IMR-90 (cell line): Measurements from ENCODE around the gene ZNF827. TPM values are rescaled to one million over a fixed set of nuclear protein-coding genes. Genes with fewer than 3 reads are reported as not detected.

Experiments used
- ATAC-seq: fragments of 200-7000 bp; cut with Tn5 transposase; 2 replicates; pipeline ENCODE4 v1.9.1; 2020; ENCODE audit warnings: low read depth, mild to moderate bottlenecking, moderate library complexity
- Bru-seq: library from RNA; stranded (reverse); fragments of 400-500 nt; gene quantifications from one replicate; lab custom pipeline; 2021; lab: Mats Ljungman, UMichigan
- BruChase-seq, 2 experiments: library from RNA; stranded (reverse); fragments of 400-500 nt; gene quantifications; one replicate each; lab custom pipeline; 2021; lab: Mats Ljungman, UMichigan
- BruUV-seq: library from RNA; stranded (reverse); fragments of 400-500 nt; replicated peaks from 2 replicates; lab custom pipeline; 2021; lab: Mats Ljungman, UMichigan
- CTCF ChIA-PET: fragments of 300-600 bp; formaldehyde crosslinking; extraction: SDS; loops from one replicate; lab custom pipeline; 2021; ENCODE audit warnings: antibody characterized with exemption; lab: Yijun Ruan, JAX
- POLR2A ChIA-PET: fragments of 300-600 bp; sonication (Branson Sonifier 250); formaldehyde crosslinking; loops from one replicate; lab custom pipeline; 2022; ENCODE audit warnings: antibody characterized with exemption; ENCODE audit not compliant: unreplicated experiment; lab: Charles Lee
- DNase-seq: peaks from one replicate; pipeline ENCODE4 v3.0.0; 2013
- H2AFZ ChIP-seq: replicated peaks from 2 replicates; pipeline ENCODE3; 2013; ENCODE audit warnings: low read length, mild to moderate bottlenecking; ENCODE audit not compliant: poor library complexity
- H2AK5ac ChIP-seq: 2 replicates; pipeline ENCODE4 v1.6.1; 2013; ENCODE audit warnings: low read depth, low read length, inconsistent platforms
- H2AK9ac ChIP-seq: replicated peaks from 2 replicates; pipeline ENCODE3; 2013; ENCODE audit warnings: mild to moderate bottlenecking, low read depth, low read length, moderate library complexity; ENCODE audit not compliant: poor library complexity
- H2BK120ac ChIP-seq: 2 replicates; pipeline ENCODE4 v1.6.1; 2013; ENCODE audit warnings: low read depth, low read length, inconsistent platforms
- H2BK15ac ChIP-seq: 3 replicates; pipeline ENCODE4 v1.6.1; 2013; ENCODE audit warnings: low read depth, low read length, inconsistent platforms
- H2BK20ac ChIP-seq: 2 replicates; pipeline ENCODE4 v1.6.1; 2013; ENCODE audit warnings: low read depth, mild to moderate bottlenecking, inconsistent platforms, low read length, moderate library complexity
- H2BK5ac ChIP-seq: 2 replicates; pipeline ENCODE4 v1.6.1; 2013; ENCODE audit warnings: mild to moderate bottlenecking, low read depth, low read length, inconsistent platforms; ENCODE audit not compliant: poor library complexity, severe bottlenecking
- H3K14ac ChIP-seq: replicated peaks from 2 replicates; pipeline ENCODE4 v1.6.1; 2013; ENCODE audit warnings: low read depth, low read length, inconsistent platforms
- H3K18ac ChIP-seq: 2 replicates; pipeline ENCODE4 v1.6.1; 2013; ENCODE audit warnings: low read depth, low read length, control low read depth
- H3K23ac ChIP-seq: 2 replicates; pipeline ENCODE4 v1.6.1; 2013; ENCODE audit warnings: low read depth, low read length, inconsistent platforms
- H3K27ac ChIP-seq: 2 replicates; pipeline ENCODE4 v1.5.1; 2013; ENCODE audit warnings: mild to moderate bottlenecking, control low read depth, low read length; ENCODE audit not compliant: insufficient read depth
- H3K27me3 ChIP-seq: 2 replicates; pipeline ENCODE4 v1.6.1; 2013; ENCODE audit warnings: low read length; ENCODE audit not compliant: control insufficient read depth, insufficient read depth
- H3K36me3 ChIP-seq: 2 replicates; pipeline ENCODE4 v1.6.1; 2013; ENCODE audit warnings: low read length, mixed read lengths; ENCODE audit not compliant: control insufficient read depth, insufficient read depth
- H3K4ac ChIP-seq: 2 replicates; pipeline ENCODE4 v1.6.1; 2013; ENCODE audit warnings: low read depth, low read length, inconsistent platforms
- H3K4me1 ChIP-seq: 2 replicates; pipeline ENCODE4 v1.6.1; 2013; ENCODE audit warnings: low read length, mixed read lengths; ENCODE audit not compliant: control insufficient read depth, insufficient read depth
- H3K4me2 ChIP-seq: 2 replicates; pipeline ENCODE4 v1.6.1; 2013; ENCODE audit warnings: low read depth, mild to moderate bottlenecking, control low read depth, low read length, moderate library complexity
- H3K4me3 ChIP-seq: 2 replicates; pipeline ENCODE4 v1.5.1; 2013; ENCODE audit warnings: low read depth, mild to moderate bottlenecking, control low read depth, low read length, moderate library complexity; ENCODE audit not compliant: insufficient read depth
- H3K56ac ChIP-seq: 2 replicates; pipeline ENCODE4 v1.6.1; 2013; ENCODE audit warnings: low read length, inconsistent platforms; ENCODE audit not compliant: insufficient read depth; ENCODE audit errors: extremely low read depth
- H3K79me1 ChIP-seq, 2 experiments: 2 replicates each; pipeline ENCODE4 v1.6.1; 2013; ENCODE audit warnings: low read length in 2 of 2, inconsistent platforms in 1 of 2, low read depth in 1 of 2
- H3K9ac ChIP-seq: 2 replicates; pipeline ENCODE4 v1.6.1; 2013; ENCODE audit warnings: low read depth, low read length, control low read depth
- H3K9me1 ChIP-seq: 2 replicates; pipeline ENCODE4 v1.6.1; 2013; ENCODE audit warnings: low read length, inconsistent platforms; ENCODE audit not compliant: insufficient read depth
- H3K9me3 ChIP-seq: 2 replicates; pipeline ENCODE4 v1.6.1; 2013; ENCODE audit warnings: low read length; ENCODE audit not compliant: control insufficient read depth, insufficient read depth
- H4K20me1 ChIP-seq: 2 replicates; pipeline ENCODE4 v1.6.1; 2013; ENCODE audit warnings: low read length, inconsistent platforms; ENCODE audit not compliant: insufficient read depth
- H4K5ac ChIP-seq: 2 replicates; pipeline ENCODE4 v1.6.1; 2013; ENCODE audit warnings: mild to moderate bottlenecking, low read depth, low read length, control low read depth
- H4K8ac ChIP-seq, 2 experiments: 2 replicates each; pipeline ENCODE4 v1.6.1; 2013; ENCODE audit warnings: low read depth in 2 of 2, low read length in 2 of 2, control low read depth in 1 of 2, inconsistent platforms in 1 of 2
- H4K91ac ChIP-seq: 2 replicates; pipeline ENCODE4 v1.6.1; 2013; ENCODE audit warnings: low read depth, low read length, inconsistent platforms; ENCODE audit not compliant: insufficient read depth
- BHLHE40 ChIP-seq: fragments of 150-350 bp; IDR thresholded peaks from 2 replicates; pipeline ENCODE4 v1.6.1; 2016; ENCODE audit warnings: mild to moderate bottlenecking, low read depth, low read length
- MAZ ChIP-seq: IDR thresholded peaks from 2 replicates; pipeline ENCODE4 v1.6.1; 2012; ENCODE audit warnings: low read depth, mild to moderate bottlenecking, low read length, improper control_type of control experiment, moderate library complexity, borderline replicate concordance
- MXI1 ChIP-seq: IDR thresholded peaks from 2 replicates; pipeline ENCODE4 v1.6.1; 2012; ENCODE audit warnings: low read depth, mild to moderate bottlenecking, low read length, moderate library complexity, borderline replicate concordance
- NFE2L2 ChIP-seq: fragments of 150-350 bp; IDR thresholded peaks from 2 replicates; pipeline ENCODE4 v1.6.1; 2016; ENCODE audit warnings: low read depth, mild to moderate bottlenecking, low read length
- SMC3 ChIP-seq: fragments of 150-350 bp; IDR thresholded peaks from 2 replicates; pipeline ENCODE4 v1.6.1; 2016; ENCODE audit warnings: low read depth, mild to moderate bottlenecking, antibody characterized with exemption, low read length, moderate library complexity
- WGBS, 2 experiments: methylation state at CpG; one replicate each; pipeline versions ENCODE4 v1.1.5 to v1.1.7; 2013; ENCODE audit warnings: missing lambda C conversion rate in 2 of 2; ENCODE audit not compliant: insufficient read length in 1 of 2; ENCODE audit errors: extremely low coverage in 2 of 2; 5-methylcytosine and 5-hydroxymethylcytosine counted together
- dilution Hi-C: fragments of 300-500 bp; cut with HindIII; formaldehyde crosslinking; loops from one replicate; pipeline ENCODE4 v1.14.3; 2018; ENCODE audit warnings: low sequenced_read_pairs; ENCODE audit not compliant: unreplicated experiment
- in situ Hi-C: fragments of 300-500 bp; cut with MboI; formaldehyde crosslinking; loops from 3 replicates; pipeline ENCODE4 v1.14.3; 2019; ENCODE audit warnings: low sequenced_read_pairs, inconsistent platforms, mixed read lengths
- intact Hi-C: fragments of 100-400 bp; cut with micrococcal nuclease; formaldehyde crosslinking; loops from 2 replicates; pipeline ENCODE4 v1.10.0; 2022
- long read RNA-seq: library from polyadenylated mRNA; unstranded; transcript quantifications from one replicate; pipeline ENCODE4 v2.0.0, GENCODE V29; 2021; ENCODE audit not compliant: unreplicated experiment
- polyA plus RNA-seq, 3 experiments: library from polyadenylated mRNA; depleted of rRNA; stranded (reverse); fragments of >200 nt; gene quantifications; 2 replicates each; pipeline ENCODE4 v1.2.3, GENCODE V29; 2012; ENCODE audit warnings: low replicate concordance in 1 of 3
- total RNA-seq: library from RNA; depleted of rRNA; stranded (reverse); fragments of >200 nt; gene quantifications from 2 replicates; pipeline ENCODE4 v1.2.3, GENCODE V29; 2012; rRNA removed

The ZNF827 gene
- total RNA-seq (6.6 and 6.7 TPM in 2 replicates), polyA plus RNA-seq (2012; rRNA removed) (31.7 and 37.5 TPM in 2 replicates), Bru-seq, nascent RNA (percentile 85 among the genes with signal in this experiment), BruChase-seq, experiment 1, labeled RNA remaining after a 6-hour chase (percentile 77 among the genes with signal in this experiment), BruChase-seq, experiment 2, labeled RNA remaining after a 2-hour chase (percentile 84 among the genes with signal in this experiment)
- 13.3 and 21.6 TPM in 2 replicates for polyA plus RNA-seq (2012; cell fraction: cytosol; rRNA removed)
- polyA plus RNA-seq (2012; cell fraction: nucleus; rRNA removed; ENCODE audit: low replicate concordance): 73.5 and 158 TPM in 2 replicates
- long read RNA-seq, partial matches to known transcripts: 1 of 3 reads
- long read RNA-seq, other reads (novel, unspliced or antisense): 2 of 3 reads

DNA sequence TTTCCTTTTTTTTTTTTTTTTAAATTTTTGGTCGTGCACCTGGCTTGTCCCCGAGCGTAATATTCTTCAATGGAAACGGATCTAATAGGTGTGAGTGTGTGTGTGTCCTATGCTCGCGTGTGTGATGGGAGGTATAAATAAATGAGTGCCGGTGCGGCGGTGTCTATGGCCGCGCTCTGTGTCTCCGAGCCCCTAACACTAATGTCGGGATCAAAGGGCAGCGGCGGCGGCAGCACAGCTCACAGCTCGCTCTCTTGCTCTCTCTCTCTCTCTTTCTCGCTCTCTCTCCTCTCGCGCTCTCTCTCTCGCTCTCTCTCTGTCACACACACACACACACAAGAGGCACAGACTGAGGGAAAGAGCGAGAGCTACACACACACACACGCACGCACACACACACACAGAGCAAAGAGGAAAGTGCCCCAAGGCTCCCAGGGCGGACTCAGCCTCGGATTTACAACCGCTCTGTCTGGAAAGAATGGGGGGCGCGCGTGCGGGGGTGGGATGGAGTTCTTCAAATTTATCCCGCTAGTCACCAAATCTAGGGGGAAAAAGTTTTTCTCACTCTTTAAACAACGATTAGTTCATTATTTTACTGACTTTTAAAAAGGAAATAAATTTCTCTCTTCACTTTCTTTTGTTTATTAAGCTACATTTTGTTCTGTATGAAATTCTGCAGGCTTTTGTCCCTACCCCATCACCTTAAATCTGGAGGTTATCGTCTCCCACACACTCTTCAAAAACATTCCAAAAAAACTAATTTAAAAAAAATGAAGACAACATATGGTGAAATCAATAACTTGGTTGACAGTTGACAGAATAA is at the start of gene ZNF827:
Gene ZNF827 (minus strand): TSS at position 206 of the 823 bp plus-strand sequence. CDS start 416 bp downstream, outside the sequence.
- peak within 1 kb of the TSS; percentile 78 for H3K4me2 ChIP-seq
- peaks cover 5% of the 10 kb centered on the region for H3K4me1 ChIP-seq
- H4K20me1 ChIP-seq: no peaks in the 10 kb centered on the region
- H3K56ac ChIP-seq: peak within 1 kb of the TSS; percentile 93
- intact Hi-C loops: loop anchor here (1.0 to 10.0 kb wide), 6 partner anchors 238 to 704 kb away; partner anchors contain the start of genes C4orf51, LSM6 and MMAA
- H3K23ac ChIP-seq: peak within 1 kb of the TSS; percentile 99
- H3K9me3 ChIP-seq: no peaks in the 10 kb centered on the region
- peak within 1 kb of the TSS; percentile 93 for H2BK120ac ChIP-seq
- H3K27me3 ChIP-seq: no peaks in the 10 kb centered on the region
- peak within 1 kb of the TSS; percentile 82 for H3K4me3 ChIP-seq
- ATAC-seq: peak; percentile 6
- H2AK9ac ChIP-seq: peak within 1 kb of the TSS; percentile 98
- peak within 1 kb of the TSS; percentile 95 for H4K5ac ChIP-seq
- H3K27ac ChIP-seq: peak within 1 kb of the TSS; percentile 97
- H3K36me3 ChIP-seq: no peaks in the 10 kb centered on the region
- WGBS, 2 experiments: 6% methylated on average over 3 of the region's 34 CpGs; no CpG with 5 or more reads in 1 of the 2 experiments
- BruUV-seq: no TSS peak
- no peaks in the 10 kb centered on the region for H3K9me1 ChIP-seq
- DNase-seq: peak; percentile 74
- H2BK5ac ChIP-seq: peak within 1 kb of the TSS; percentile 98
- H3K14ac ChIP-seq: peak within 1 kb of the TSS; percentile 97
- dilution Hi-C loops: no loop called here
- peak within 1 kb of the TSS; percentile 94 for H3K4ac ChIP-seq
- peak within 1 kb of the TSS; percentile 93 for H3K18ac ChIP-seq
- peak within 1 kb of the TSS; percentile 87 to 99 for H4K8ac ChIP-seq
- ChIA-PET CTCF (interaction anchor here (0.6 to 0.7 kb wide), 2 partner anchors 613 to 1901 kb away, joined by 3 to 6 read pairs; no protein-coding TSS in a partner anchor), POLR2A (no interaction called here)
- in situ Hi-C loops: no loop called here
- H2AFZ ChIP-seq: peak within 1 kb of the TSS; percentile 94
- H3K79me1 ChIP-seq: peaks cover 14 to 27% of the 10 kb centered on the region in 2 experiments; a peak in 3 of 4 replicates
- peak within 1 kb of the TSS; percentile 88; the same call in 2 of the 3 replicates for H2BK15ac ChIP-seq
- peak within 1 kb of the TSS; percentile 99 for H4K91ac ChIP-seq
- H3K9ac ChIP-seq: peak within 1 kb of the TSS; percentile 100
- TF ChIP-seq MAZ (0 out of 2 replicates have a peak, but pooled peaks have one; percentile 25), MXI1 (no peak), NFE2L2 (0 out of 2 replicates have a peak, but pooled peaks have one; percentile 1), BHLHE40 (peak; percentile 30; the same call in 1 of the 2 replicates), SMC3 (no peak)
- H2AK5ac ChIP-seq: peak within 1 kb of the TSS; percentile 74; the same call in 1 of the 2 replicates
- H2BK20ac ChIP-seq: peak within 1 kb of the TSS; percentile 66
